Gastrocnemius medialis (tissue), 4 donors: Measurements from ENCODE around the gene OR5M3.

Experiments
- CTCF ChIP-seq, 5 experiments: fragments of 450-650 bp in 3 of 5; fragments of 200-600 bp in 2 of 5; sonication (generic) in 2 of 5; IDR thresholded peaks in 4 of 5; conservative IDR thresholded peaks in 1 of 5; 1 replicate in 4 of 5; 2 replicates in 1 of 5; pipeline ENCODE4 v1.5.1; 2016 to 2019; ENCODE audit warnings: antibody characterized with exemption in 5 of 5, mild to moderate bottlenecking in 3 of 5, moderate library complexity in 3 of 5
- POLR2A ChIP-seq, 2 donors: fragments of 450-650 bp; IDR thresholded peaks; one replicate each; pipeline ENCODE4 v1.6.1; 2017; ENCODE audit warnings: antibody characterized with exemption in 2 of 2, mild to moderate bottlenecking in 2 of 2, moderate library complexity in 2 of 2

GRCh38 chr11:56473252-56473651, at the start of gene OR5M3:
- TF ChIP-seq CTCF (IDR thresholded peaks at IDR 0.05 in 4 of 5, conservative IDR thresholded peaks at IDR 0.05 in 1 of 5) (no peak), POLR2A (IDR thresholded peaks at IDR 0.05) (no peak)
